Type B pancreatic cell (in vitro differentiated cells): ENCODE results near the gene HDAC11. TPM values are rescaled to one million over a fixed set of nuclear protein-coding genes. Genes with fewer than 3 reads are reported as not detected.
A peak's percentile ranks its signal among the peaks of the same experiment; 100 is the strongest.
"Not testable (repeated sequence)": the region's sequence is repeated elsewhere in the genome, so short reads cannot be mapped to it uniquely, and the experiment has no call there.

Experiments used
- DNase-seq: peaks from one replicate; pipeline ENCODE4 v3.0.0; 2021; ENCODE audit warnings: mixed read lengths; ENCODE audit not compliant: unreplicated experiment; ENCODE audit errors: extremely low spot score
- H3K27ac Mint-ChIP-seq: 2 replicates; pipeline ENCODE4 v1.8.0; 2021; ENCODE audit warnings: mild to moderate bottlenecking, mixed read lengths
- H3K27me3 Mint-ChIP-seq: 2 replicates; pipeline ENCODE4 v1.8.0; 2021; ENCODE audit warnings: mixed read lengths
- H3K36me3 Mint-ChIP-seq: 2 replicates; pipeline ENCODE4 v1.8.0; 2021; ENCODE audit warnings: mixed read lengths
- H3K4me1 Mint-ChIP-seq: one replicate; pipeline ENCODE4 v1.8.0; 2021; ENCODE audit warnings: mixed read lengths; ENCODE audit not compliant: unreplicated experiment
- H3K4me3 Mint-ChIP-seq: 2 replicates; pipeline ENCODE4 v1.8.0; 2021; ENCODE audit warnings: mild to moderate bottlenecking, mixed read lengths
- H3K9me3 Mint-ChIP-seq: 2 replicates; pipeline ENCODE4 v1.8.0; 2021; ENCODE audit warnings: mixed read lengths
- total RNA-seq: library from RNA; stranded (reverse); gene quantifications from 2 replicates; pipeline ENCODE4 v1.2.1, GENCODE V29; 2021; ENCODE audit warnings: low replicate concordance
- TF ChIP-seq, protein P1 (sequence below): fragments of 200-600 bp; sonication (generic); conservative IDR thresholded peaks from 2 replicates; pipeline ENCODE4 v1.5.0; 2021; ENCODE audit warnings: antibody characterized with exemption, mild to moderate bottlenecking

HDAC11 gene
- total RNA-seq, 1 donor from 2014 or later = 21.9 TPM

DNA sequence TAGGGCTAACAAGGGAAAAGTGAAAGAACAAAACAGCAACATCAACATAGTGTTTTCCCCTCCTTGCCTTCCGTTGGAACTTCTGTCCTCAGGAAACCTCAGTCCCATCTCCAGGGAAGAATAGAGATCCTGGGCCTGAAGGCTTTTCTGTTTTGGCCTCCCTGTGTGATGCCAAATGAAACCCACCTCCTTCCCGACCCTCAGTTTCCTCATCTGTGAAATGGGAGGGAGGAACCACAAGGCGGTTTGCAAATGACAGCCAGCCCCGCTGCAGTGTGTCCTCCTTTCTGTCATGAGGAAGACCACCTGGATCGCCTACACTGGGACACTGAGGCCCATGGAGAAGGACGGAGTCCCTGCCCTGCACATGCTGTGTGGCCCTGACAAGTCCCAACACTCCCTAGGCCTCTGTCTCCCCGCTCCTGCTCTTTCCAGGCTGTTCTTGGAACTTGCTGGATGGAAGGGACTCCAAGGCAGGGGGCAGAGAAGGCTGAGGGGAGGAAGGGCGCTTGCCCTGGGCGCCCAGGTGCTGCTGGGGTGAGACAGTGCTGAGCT, 40.3 kb downstream of the HDAC11 start:
- TF ChIP-seq, protein P1, sequence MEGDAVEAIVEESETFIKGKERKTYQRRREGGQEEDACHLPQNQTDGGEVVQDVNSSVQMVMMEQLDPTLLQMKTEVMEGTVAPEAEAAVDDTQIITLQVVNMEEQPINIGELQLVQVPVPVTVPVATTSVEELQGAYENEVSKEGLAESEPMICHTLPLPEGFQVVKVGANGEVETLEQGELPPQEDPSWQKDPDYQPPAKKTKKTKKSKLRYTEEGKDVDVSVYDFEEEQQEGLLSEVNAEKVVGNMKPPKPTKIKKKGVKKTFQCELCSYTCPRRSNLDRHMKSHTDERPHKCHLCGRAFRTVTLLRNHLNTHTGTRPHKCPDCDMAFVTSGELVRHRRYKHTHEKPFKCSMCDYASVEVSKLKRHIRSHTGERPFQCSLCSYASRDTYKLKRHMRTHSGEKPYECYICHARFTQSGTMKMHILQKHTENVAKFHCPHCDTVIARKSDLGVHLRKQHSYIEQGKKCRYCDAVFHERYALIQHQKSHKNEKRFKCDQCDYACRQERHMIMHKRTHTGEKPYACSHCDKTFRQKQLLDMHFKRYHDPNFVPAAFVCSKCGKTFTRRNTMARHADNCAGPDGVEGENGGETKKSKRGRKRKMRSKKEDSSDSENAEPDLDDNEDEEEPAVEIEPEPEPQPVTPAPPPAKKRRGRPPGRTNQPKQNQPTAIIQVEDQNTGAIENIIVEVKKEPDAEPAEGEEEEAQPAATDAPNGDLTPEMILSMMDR = no peak
- Mint-ChIP-seq H3K4me3 (no peak overlapping the region), H3K27me3 (no peaks in the 10 kb centered on the region), H3K27ac (no peak overlapping the region), H3K4me1 (peaks cover 7% of the 10 kb centered on the region), H3K9me3 (no peaks in the 10 kb centered on the region), H3K36me3 (peaks cover 3% of the 10 kb centered on the region)
- DNase-seq = no peak

DNA sequence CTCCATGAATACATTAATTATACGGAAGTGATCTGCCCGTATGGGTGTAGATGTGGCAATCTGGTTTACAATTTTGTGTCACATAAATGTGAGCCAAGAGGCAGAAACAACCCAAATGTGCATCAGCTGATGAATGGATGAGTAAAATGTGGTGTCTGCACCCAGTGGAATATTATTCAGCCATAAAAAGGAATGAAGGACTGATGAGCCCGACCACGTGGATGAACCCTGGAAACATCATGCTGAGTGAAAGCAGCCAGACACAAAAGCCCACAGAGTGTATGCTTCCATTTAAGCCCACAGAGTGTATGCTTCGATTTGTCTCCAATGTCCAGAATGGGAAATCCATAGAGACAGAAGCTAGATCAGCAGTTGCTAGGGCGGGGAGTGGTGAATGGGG, 41.2 kb downstream of the HDAC11 start:
- H3K27me3 Mint-ChIP-seq = no peaks in the 10 kb centered on the region
- H3K4me1 Mint-ChIP-seq = peaks cover 13% of the 10 kb centered on the region
- H3K27ac Mint-ChIP-seq = no peak overlapping the region
- TF ChIP-seq, protein P1 = no peak
- DNase-seq = no peak
- no peak overlapping the region for H3K4me3 Mint-ChIP-seq
- H3K9me3 Mint-ChIP-seq = no peaks in the 10 kb centered on the region
- H3K36me3 Mint-ChIP-seq = peaks cover 3% of the 10 kb centered on the region

DNA sequence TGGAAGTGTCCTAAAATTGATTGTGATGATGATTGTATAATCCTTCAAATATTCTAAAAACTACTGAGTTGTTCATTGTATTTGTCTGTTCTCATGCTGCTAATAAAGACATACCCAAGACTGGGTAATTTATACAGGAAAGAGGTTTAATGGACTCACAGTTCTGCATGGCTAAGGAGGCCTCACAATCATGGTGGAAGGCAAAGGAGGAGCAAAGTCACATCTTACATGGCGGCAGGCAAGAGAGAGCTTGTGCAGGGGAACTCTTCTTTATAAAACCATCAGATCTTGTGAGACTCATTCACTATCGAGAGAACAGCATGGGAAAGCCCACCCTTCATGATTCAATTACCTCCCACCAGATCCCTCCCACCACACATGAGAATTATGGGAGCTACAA, 41.6 kb downstream of the HDAC11 start:
- H3K36me3 Mint-ChIP-seq, H3K27me3 Mint-ChIP-seq, H3K27ac Mint-ChIP-seq, H3K4me3 Mint-ChIP-seq, H3K9me3 Mint-ChIP-seq, DNase-seq: not testable (repeated sequence)
- H3K4me1 Mint-ChIP-seq = peaks cover 13% of the 10 kb centered on the region

DNA sequence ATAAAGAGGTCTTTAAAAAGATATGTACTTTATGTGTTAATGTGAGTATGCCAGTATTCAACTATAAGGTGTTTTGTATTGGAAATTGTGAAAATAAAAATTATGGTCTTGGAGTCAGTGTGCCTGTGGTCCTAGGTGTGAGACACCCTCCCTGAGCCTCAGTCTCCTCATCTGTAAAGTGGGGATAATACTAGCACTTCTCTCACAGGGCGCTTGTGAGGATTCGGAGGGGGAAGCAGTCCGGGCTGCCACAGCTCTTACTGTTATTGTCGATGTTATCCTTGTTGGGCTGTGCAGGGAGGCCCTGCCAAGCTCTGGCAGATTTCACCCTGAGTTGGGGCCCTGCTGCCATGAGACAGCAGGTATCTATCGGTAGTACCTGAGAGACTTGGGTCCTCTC, 42.1 kb downstream of the HDAC11 start:
- Mint-ChIP-seq H3K4me3 (no peak overlapping the region), H3K4me1 (peaks cover 13% of the 10 kb centered on the region), H3K27ac (no peak overlapping the region), H3K36me3 (peaks cover 3% of the 10 kb centered on the region), H3K9me3 (no peaks in the 10 kb centered on the region), H3K27me3 (no peaks in the 10 kb centered on the region)
- no peak for DNase-seq
- TF ChIP-seq, protein P1 = no peak

DNA sequence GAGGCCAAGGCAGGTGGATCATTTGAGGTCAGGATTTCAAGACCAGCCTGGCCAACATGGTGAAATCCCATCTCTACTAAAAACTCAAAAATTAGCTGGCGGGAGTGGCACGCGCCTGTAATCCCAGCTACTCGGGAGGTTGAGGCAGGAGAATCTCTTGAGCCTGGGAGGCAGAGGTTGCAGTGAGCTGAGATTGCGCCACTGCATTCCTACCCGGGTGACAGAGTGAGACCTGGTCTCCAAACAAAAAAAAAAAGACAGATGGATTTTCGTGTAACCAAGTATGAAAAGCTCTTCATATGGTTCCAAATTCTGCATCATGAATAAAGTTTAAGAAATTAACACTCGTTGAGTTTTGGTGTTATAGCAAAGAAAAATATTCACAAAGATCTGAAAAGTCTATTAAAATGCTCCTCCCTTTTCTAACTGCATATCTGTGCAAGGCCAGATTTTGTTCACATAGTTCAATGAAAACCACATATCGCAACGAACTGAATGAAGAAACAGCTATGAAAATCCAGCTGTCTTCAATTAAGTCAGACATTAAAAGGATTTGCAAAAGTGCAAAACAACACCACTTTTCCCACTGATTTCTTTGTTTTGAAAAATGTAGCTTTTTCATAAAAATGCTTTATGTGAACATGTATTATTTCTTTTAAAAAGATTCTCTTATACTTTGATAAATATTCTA, 45.0 kb downstream of the HDAC11 start:
- TF ChIP-seq, protein P1 = no peak
- Mint-ChIP-seq H3K4me3 (peak overlapping the region; percentile 14), H3K36me3 (peaks cover 3% of the 10 kb centered on the region), H3K27ac (no peak overlapping the region), H3K9me3 (no peaks in the 10 kb centered on the region), H3K4me1 (peaks cover 31% of the 10 kb centered on the region), H3K27me3 (no peaks in the 10 kb centered on the region)
- no peak for DNase-seq

DNA sequence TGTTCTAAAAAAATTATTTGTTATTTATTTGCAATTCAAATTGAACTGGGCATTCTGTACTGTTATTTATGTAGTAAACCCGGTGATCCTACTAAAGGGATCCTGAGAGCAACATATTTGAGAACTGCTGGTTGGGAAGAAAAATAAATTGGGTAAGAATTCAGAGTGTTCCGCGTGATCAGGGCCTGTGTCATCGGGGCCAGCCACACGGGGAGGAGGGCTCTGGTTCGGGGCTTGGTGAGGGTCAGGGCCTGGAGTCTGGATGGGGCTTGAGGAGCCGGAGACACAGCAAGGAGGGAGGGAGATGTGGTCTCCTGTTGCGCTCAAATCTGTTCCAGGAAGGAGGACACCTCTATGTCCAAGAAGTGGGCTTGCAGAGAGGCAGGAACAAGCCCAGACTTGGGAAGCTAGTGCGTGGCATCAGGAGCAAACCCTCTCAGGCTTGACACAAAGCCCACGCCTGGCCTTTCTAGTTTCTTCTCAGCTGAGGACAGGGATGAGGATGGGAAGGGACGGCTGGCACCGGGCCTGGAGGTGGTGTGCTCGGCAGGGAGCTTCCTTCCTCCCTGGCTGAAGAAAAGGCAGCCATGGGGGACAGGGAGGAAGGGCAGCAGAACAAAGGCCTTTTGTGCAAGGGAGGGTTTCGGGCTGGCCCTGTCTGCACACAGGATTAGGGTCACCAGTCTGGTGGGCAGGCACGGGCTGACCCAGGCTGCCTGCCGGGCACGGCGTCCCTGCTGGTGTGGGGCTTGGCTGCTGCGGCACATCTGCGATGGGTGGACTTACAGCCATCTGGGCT, 45.9 kb downstream of the HDAC11 start:
- Mint-ChIP-seq H3K9me3 (no peaks in the 10 kb centered on the region), H3K27ac (peak overlapping the region; percentile 73), H3K4me3 (peak overlapping the region; percentile 62), H3K4me1 (peaks cover 38% of the 10 kb centered on the region), H3K36me3 (peaks cover 3% of the 10 kb centered on the region), H3K27me3 (no peaks in the 10 kb centered on the region)
- no peak for DNase-seq
- TF ChIP-seq, protein P1 = no peak
